NCI-H2171 (cell line): ENCODE data around the gene MYO9A.
"Not testable (repeated sequence)": the region's sequence is repeated elsewhere in the genome, so short reads cannot be mapped to it uniquely, and the experiment has no call there.

ENCODE experiments used
- DNase-seq: peaks from one replicate; lab custom pipeline; 2025; lab: John Stamatoyannopoulos, UW

MYO9A gene

GRCh38 chr15:72136170-72137051 lies 18.5 kb upstream of the MYO9A start:
- DNase-seq = peak; percentile 69

- DNase-seq = no peak
These were observed 17.8 kb upstream of the MYO9A start for GRCh38 chr15:72135719-72136118.

DNA sequence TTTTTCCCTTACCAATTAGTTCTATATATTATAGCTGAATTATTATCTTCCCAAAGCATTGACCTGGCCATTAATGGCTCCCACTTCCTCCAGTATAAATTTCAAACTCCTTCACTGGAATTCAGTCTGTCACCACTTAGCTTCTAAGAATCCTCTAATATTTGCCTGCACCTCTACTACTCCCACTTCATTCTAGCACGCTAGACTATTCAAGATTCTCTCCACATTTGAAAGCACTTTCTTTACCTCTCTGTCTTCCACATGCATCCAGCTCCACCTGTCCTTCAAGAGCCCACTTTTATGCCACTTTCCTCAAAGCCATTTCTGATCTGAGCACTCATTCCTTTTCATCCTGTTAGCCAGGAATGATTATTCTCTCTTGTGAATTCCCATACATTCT lies 15.3 kb upstream of the MYO9A start:
- DNase-seq = no peak

DNA sequence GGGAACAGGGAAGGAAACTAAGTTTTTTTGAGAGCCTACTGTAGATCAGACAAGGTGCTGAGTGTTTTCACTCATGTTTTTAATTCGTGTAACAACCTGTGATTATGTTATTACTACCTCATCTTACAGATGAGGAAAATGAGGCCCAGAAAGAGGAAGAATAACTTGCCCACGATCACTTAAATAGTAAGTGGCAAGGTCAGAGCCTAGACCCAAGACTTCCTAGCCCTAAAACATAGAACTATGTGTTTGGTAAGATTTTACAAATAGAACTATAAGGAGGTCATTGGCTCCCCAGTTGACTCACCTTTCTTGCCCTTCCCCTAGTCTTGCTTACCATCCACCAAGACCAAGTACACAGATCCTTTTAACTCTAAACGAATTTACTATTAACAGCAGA lies 14.0 kb upstream of the MYO9A start:
- DNase-seq = no peak

- no peak for DNase-seq
These were observed 12.3 kb upstream of the MYO9A start for GRCh38 chr15:72130272-72130671.

DNA sequence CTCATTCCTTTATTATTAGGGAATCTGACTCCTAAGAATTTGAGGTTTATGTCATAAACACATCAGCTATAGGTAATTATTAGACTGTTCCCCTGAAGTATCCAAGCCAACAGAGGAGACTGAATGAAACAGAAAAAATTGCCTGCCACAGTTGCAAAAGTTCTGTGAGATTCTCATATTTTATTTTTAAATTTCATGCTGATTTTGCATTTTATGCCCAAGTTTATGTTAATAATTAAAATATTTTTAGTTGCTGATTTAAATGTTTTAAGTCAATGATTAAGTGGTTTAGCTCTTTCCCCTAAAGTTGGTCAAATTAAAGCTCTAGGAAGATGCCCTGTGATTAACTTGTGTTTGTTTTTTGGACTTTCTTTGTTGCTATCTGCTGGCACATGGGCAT lies 10.4 kb upstream of the MYO9A start:
- no peak for DNase-seq

- DNase-seq = no peak
These were observed 9.9 kb upstream of the MYO9A start for GRCh38 chr15:72127724-72128322.

DNA sequence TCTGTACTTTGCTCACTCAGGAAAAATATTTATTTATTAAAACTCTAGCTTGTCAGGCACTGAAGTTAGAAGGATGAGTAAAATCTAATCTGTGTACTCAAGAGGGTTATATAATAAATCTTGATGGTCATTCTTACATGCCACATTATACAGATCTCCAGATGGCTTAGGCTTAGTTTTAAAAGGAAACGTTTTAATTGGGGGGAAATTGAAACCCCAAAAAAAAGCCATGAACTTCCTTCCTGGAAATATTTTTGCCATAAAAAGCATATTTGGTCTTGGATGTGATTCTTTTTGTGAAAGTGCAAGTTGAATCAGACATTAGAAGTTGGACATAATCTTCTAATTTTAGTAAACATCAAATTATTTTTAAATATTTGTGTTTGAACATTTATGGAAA lies 6.3 kb upstream of the MYO9A start:
- no peak for DNase-seq

DNA sequence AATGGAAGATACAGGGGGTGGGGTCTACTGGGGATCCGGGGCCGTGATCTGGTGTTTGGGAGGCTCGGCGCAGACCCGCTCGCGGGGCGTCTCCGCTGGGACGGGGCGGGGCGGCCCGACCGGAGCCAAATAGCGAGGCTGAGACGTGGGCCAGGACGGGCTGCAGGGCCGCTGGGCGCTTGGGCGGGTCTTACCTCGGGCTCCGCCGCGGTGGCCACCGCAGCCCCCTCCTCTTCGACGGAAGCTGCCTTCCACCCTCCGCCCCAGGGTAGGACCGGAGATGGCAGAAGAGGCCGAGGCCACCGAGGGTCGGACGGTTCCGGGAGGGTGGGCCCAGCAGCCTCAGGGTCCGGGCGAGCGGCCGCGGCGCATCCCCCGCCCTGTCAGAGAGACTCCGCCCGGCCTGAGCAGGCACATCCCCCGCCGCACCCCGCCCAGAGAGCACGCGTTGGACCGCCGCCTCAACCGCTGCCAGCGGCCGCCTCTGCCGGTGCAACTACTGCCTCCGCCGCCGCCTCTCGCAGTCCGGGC lies 399 bp downstream of the MYO9A start:
- peak; percentile 14 for DNase-seq

DNA sequence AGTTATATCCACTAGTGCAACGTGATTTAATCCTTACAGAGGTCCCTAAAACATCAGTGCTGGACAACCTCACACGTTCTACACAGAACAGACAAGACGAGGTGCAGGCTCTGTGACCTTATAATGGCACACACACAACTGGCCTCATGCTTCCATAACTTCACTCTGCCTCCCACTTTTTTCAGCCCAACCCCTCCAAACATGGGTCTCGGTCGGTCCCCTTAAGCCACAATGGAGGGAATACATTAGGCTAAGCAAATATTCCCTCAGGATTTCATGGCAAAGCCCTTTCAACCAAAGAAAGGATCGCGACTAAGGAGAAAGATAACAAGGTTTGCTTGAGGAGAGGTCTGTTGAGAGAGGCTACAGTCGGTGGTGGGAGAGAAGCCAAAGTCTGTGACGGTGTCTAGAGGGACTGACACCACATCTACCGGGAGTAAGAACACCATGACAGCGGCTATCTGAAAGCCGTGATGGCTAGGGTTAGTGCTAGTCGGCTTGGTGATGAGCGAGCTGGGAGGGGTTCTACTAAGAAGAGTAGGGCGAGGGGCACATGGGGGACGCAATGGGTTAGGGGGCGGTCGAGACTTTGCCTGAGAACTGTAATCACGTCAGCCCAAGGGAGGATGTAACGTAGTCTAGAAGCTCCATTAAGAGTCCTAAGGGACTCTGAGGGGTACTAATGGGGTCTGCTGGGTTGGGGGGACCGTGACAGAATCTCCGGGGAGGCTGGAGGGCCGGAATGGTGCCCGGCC lies 1.0 kb downstream of the MYO9A start:
- DNase-seq = no peak

DNA sequence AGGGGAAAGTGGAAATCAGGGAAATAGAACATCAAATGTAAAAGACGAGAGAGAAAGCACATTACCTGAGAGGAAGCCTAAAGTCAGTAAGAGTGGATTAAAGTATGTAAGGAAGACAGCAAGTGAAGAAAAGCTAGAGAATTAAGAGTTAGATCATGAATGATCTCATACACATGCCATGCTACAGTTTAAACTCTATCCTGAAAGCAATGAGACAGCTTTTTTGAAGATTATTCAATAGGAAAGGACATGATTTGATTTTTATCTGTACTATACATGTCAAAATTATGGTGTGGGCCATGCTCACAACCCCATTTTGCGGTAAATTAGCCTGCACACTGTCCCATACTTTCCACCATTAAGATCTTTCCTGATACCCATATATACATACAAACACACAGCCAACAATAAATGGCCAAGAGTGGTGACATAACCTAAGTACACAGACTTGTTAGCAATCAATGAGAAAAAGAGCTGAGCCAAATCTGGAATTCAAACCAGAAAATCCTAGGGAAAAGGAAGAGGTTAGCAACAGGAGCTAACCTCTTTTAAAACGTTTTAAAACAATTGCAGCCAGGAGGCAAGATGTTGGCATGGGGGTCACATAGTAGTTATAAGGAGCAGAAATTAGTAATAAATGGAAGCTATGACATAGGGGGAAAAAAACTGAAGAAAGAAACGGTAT lies 4.5 kb downstream of the MYO9A start:
- DNase-seq = no peak

DNA sequence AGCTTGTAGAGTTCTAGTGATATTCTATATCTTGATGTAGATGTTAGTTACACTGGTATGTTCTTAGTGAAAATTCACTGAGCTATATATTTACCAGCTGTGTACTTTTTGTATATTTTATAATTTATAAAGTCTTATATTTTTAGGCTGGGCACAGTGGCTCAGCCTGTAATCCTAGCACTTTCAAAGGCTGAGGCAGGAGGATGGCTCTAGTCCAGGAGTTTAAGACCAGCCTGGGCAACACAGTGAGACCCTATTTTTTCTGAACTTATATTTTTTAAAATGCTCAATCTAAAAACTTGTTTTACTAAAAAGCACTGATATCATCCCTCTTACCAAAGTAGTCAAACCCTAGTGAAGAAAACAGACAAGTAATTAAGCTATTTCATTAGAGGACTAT lies 5.1 kb downstream of the MYO9A start:
- DNase-seq = no peak

DNA sequence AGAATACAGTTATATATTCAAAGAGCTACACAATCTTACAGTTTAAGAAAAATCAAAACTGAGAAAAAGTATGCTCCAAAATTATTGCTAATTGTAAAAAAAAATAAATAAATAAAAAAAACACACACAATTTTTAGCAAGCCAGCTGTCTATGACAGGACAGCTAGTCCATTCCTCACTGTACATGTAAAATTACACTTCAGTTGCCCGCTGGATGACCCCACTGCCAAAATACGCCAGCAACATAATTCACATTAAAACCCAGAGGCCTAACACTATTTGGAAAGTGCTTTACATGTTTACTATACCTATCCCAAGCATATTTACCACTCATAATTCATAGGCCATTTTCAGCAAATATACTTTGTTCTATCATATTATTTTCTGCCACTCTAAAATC lies 5.8 kb downstream of the MYO9A start:
- DNase-seq = no peak

- no peak for DNase-seq
These were observed 7.6 kb downstream of the MYO9A start for GRCh38 chr15:72110355-72110754.

DNA sequence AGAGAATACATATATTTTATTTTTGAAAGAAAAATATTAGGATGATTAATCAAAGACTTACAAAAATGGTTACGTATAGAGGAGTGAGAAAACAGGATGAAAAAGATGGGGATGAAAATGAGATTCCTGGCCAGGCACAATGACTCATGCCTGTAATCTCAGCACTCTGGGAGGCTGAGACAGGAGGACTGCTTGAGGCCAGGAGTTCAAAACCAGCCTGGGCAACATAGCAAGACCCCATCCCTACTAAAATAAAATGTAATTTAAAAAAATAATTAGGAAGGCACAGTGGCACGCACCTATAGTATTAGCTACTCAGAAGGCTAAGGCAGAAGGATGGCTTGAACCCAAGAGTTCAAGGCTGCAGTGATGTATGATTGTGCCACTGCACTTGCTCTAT lies 11.9 kb downstream of the MYO9A start:
- DNase-seq = no peak

- DNase-seq = no peak
These were observed 12.8 kb downstream of the MYO9A start for GRCh38 chr15:72105111-72105510.

DNA sequence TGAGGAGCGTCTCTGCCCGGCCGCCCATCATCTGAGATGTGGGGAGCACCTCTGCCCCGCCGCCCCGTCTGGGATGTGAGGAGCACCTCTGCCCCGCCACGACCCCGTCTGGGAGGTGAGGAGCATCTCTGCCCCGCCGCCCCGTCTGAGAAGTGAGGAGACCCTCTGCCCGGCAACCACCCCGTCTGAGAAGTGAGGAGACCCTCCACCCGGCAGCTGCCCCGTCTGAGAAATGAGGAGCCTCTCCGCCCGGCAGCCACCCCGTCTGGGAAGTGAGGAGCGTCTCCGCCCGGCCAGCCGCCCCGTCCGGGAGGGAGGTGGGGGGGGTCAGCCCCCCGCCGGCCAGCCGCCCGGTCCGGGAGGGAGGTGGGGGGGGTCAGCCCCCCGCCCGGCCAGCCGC lies 17.4 kb downstream of the MYO9A start:
- DNase-seq = not testable (repeated sequence)

DNA sequence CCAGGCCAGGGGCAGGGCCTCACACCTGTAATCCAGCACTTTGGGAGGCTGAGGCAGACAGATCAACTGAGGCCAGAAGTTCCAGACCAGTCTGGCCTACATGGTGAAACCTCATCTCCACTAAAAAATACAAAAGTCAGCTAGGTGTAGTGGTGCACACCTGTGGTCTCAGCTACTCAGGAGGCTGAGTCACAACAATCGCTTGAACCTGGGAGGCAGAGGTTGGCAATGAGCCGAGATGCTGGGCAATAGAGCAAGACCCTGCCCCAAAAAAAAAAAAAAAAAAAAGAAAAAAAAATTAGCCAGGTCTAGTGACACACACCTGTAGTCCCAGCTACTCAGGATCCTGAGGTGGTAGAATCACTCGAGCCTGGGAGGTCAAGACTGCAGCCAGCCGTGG lies 18.8 kb downstream of the MYO9A start:
- no peak for DNase-seq

- no peak for DNase-seq
These were observed 19.9 kb downstream of the MYO9A start for GRCh38 chr15:72098040-72098439.

- no peak for DNase-seq
These were observed 21.2 kb downstream of the MYO9A start for GRCh38 chr15:72096796-72097195.

DNA sequence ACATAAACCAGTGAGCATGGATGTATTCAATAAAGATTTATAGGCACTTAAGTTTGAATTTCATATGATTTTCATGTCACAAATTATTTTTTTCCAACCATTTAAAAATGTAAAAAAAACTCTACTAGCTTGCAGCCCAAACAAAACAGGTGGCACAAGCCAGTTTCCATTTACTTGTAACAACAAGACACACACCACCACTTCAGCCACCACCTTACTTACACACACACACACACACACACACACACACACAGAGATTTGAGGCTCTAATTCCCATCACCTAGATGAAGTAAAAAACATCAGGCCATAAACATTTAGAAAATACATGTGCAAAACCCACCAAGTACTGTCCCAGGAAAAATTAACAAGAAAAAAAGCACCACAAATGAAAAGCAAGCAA lies 25.3 kb downstream of the MYO9A start:
- no peak for DNase-seq

GRCh38 chr15:72092006-72092405 lies 25.9 kb downstream of the MYO9A start:
- no peak for DNase-seq
